ENCODE measurements around the gene CD9.

- TF ChIP-seq CTCF (IDR thresholded peaks at IDR 0.05; ENCODE audit: extremely low read depth in 1 of 2, insufficient read depth in 1 of 2, low read depth in 1 of 2, low read length in 2 of 2), result no peak
- no peak for TF ChIP-seq POLR2A (IDR thresholded peaks at IDR 0.05; ENCODE audit: low read depth, low read length)
- TF ChIP-seq POLR2AphosphoS5 (IDR thresholded peaks at IDR 0.05; ENCODE audit: insufficient read depth, low read depth, low read length), result peak; percentile 62
- TF ChIP-seq JUN (IDR thresholded peaks at IDR 0.05; ENCODE audit: borderline replicate concordance, insufficient read depth, insufficient read length, low read depth), result no peak
Measured at GRCh38 chr12:6241495-6241894, 41.3 kb downstream of the CD9 start.
